HG03439 (cell line): ENCODE results near the gene KCNG4.

ENCODE experiments used
- ATAC-seq: cut with Tn5 transposase; IDR thresholded peaks from one replicate; pipeline ENCODE4 v1.9.1; 2021; ENCODE audit warnings: mild to moderate bottlenecking, moderate library complexity; ENCODE audit not compliant: unreplicated experiment

Gene KCNG4, protein sequence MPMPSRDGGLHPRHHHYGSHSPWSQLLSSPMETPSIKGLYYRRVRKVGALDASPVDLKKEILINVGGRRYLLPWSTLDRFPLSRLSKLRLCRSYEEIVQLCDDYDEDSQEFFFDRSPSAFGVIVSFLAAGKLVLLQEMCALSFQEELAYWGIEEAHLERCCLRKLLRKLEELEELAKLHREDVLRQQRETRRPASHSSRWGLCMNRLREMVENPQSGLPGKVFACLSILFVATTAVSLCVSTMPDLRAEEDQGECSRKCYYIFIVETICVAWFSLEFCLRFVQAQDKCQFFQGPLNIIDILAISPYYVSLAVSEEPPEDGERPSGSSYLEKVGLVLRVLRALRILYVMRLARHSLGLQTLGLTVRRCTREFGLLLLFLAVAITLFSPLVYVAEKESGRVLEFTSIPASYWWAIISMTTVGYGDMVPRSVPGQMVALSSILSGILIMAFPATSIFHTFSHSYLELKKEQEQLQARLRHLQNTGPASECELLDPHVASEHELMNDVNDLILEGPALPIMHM

DNA sequence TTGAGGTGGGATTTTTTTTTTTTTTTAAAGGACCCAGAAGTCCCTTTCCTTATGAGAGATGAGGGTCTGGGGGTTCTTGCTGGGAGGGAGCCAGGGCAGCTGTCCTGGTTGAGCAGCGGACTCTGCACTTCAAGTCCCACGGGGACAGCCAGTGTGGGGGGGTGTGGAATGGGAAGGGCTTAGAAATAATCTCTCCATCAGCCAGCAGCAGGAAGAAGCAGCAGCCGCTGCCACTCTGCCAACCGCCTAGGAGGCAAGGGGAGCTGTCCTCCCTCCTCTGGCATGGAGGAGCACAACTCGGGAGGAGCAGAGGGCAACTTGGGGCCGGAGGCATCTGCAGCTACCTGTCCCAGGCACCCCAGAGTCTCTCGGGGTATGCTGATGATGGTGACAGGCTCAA lies at the start of gene KCNG4:
Gene KCNG4 (minus strand): TSS at position 104 of the 400 bp plus-strand sequence. CDS start 2,527 bp downstream, outside the sequence.
- ATAC-seq = no peak

DNA sequence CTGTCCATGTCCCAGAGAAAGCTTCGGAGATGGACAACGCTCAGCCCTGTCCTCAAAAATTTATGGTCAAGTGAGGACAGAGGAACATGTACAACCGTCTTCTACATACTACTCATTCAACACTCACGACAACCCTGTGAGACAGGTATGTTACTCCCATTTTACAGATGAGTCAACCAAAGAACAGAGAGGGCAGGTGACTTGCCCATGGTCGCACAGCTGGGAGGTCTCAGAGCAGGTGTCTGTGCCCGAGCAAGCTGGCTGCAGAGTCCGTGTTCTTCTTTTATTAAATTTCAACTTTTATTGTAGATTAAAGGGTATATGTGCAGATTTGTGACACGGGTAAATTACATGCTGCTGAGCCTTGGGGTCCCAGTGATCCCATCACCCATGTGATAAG lies 49.1 kb upstream of the KCNG4 start:
- no peak for ATAC-seq

DNA sequence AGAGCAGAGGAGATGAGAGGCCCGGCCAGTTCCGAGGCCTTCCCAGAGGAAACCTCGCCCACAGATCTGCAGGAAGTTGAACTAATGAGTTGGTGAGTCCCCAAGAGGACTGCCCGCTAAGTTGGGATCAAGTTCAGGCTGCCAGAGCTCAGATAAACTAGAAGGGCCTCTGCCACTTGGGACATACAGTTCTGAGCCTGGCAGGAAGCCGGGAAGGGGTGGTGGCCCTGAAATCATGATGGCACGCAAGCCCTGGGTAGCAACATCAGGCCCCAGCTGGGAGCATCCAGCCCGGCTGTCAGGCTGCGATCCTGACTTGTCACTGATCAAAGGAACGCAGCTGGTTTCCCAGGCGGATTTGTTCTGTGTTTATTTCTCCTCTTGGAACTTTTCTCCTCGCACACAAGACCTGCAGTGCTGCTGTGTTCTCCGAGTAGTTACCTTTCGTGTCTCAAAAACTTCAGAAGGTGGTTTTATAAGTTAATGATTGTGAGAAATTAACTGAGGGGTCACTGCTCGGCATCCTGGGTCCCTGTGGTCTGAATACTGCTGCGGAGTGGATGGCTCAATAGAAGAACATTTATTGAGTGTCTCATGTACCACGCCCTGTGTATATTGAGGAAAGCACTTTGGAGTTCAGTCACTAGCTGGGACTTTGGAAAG lies 46.9 kb upstream of the KCNG4 start:
- ATAC-seq = no peak

DNA sequence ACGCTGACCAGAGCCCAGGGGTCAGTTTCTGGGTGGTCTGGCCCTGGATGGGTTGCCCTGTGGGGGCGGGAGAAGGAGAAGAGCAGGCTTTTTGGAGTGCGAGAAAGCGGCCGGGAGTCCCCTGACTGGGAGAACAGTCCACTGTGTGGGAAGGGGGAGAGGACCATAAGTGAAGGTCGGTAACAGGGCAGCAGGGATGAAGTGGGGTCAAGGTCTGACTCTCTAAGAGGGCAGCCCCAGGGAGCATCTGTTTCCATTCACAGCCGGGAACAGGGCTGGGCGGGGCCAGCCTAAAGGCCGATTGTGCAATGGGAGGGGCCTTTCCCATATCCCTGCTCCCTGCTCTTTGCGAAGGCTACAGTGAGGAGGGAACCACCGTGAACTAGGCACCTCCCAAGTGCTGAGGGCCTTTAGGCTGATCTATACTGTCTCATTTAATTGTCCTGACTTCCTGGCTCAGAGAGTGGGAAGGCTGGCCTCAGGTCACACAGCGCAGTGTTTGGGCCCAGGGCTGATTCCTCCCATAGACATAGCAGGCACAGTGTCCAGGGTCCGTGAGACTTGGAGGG lies 44.4 kb upstream of the KCNG4 start:
- no peak for ATAC-seq

DNA sequence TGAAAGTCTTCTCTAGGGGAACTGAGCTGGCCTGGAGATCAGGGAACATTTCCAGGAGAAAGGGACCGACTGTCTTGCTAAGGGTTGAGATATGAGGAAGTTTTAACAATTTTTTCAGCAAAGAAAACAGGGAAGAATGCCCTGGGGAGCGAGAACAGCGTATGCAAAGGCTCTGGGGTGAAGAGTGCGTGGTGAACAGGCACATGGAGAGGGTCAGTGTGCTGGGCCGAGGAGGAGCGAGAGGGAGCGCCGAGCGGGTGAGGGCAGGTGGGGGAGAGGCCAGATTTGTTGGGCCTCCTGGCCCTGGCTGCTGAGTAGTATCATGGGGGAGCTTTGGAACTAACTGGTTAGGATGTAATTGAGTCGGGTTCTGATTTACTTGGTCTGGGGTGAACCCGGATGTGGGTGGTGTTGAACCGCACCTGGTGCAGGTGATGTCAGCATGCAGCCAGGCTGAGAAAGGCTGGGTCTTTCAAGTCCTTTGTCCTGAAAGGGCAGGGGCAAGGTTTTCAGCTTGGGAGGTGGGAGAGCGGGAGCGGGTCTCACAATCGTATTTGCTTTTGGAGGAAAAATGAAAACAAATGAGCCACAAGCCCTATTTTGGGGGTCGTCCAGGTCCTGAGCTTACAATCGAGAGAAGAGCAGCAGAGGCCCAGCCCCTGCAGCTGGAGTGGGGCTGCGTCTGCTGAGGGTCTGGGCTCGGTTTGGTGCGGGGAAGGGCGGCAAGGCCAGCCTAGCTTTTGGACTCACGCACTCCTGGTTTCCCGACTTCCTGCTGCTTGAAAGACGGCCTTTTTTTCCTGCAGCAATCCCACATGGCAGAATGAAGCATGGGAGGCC lies 43.7 kb upstream of the KCNG4 start:
- ATAC-seq = no peak

DNA sequence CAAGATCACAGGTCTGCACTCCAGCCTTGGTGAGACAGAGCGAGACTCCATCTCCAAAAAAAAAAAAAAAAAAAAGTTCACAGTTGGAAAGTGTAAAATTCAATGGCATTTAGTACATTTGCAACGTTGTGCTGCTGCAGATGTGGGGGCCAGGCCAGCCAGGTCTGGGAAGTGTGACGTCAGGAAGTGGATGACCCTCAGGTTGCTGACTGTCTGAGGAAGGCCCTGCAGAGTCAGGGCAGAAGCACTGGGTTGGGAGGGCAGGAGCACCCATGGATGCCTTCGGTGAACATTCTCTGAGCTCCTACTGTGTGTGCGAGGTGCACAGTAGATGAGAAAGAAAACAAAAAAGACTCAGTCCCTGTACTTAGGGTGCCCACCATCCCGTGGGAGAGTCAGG lies 42.7 kb upstream of the KCNG4 start:
- ATAC-seq = no peak

DNA sequence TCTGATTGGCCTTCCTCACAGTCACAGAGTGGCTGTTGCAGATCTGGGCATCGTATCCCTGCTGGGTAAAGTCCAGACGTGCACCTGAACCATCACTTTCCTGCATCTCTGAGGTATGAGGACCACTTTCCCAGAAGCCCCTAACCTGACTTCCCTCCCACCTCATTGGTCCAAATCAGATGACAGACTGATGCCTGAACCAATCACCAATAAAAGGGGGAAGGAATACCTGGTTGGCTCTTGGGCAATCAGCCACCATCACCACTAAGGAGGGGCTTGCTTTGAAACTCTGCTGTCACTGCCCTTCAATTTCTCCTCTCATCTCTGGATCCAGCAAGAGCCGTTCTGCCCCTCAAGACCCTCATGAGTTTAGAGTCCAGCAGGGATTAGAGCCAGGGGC lies 41.3 kb upstream of the KCNG4 start:
- no peak for ATAC-seq

DNA sequence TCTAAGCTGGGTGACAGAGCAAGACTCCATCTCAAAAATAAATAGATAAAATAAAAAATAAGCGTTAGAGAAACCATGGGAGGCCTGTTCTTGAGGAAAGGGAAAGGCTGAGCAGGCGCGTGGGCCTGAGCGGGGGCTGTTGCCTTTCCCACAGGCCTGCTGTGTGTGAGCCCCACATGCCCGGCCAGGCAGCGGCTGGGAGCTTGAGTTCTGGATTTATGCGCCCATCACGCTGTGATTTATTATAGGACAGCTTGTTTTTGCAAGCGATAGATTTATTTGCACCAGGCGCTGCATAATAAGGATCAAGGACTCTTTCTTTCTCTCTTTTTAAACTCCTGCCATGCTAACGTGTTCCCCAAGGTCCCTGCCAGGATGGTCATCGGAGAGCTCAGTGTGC lies 40.1 kb upstream of the KCNG4 start:
- ATAC-seq = no peak

DNA sequence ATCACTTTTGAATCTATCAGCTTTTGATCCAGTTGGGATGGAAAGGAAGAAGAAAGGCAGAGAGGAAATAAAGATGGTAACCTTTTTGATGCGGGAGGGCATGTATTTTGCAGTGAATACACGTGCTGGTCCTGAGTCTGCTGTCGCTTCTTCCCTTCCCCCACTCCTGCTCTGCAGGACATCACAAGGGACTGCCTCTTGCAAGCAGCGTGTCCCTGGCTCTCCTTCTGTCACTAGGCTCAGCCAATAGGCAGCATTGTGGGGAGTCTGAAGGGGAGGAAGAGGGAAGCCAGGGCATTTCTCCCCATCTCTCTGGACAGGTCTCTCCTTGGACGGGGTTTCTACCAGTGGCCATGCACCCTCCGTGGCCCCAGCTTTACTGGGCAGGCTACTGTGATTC lies 39.2 kb upstream of the KCNG4 start:
- ATAC-seq = no peak

DNA sequence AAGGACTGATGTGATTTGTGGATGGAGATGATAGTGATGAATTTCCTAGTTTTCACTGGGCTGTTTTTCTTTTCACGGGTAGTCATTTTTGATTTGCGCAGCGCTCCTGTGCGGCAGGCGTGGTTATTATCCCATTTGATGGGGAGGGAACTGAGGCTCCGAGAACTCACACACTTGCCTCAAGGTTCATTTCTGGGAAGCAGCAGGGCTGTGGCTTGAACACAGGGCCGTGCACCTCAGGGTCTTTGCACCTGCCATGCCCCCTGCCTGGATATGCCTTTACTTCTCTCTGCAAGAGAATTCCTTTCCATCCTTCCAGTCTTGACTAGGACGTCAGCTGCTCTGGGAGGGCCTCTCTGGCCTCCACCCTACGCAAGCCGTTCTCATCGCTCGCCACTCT lies 38.5 kb upstream of the KCNG4 start:
- ATAC-seq = no peak

DNA sequence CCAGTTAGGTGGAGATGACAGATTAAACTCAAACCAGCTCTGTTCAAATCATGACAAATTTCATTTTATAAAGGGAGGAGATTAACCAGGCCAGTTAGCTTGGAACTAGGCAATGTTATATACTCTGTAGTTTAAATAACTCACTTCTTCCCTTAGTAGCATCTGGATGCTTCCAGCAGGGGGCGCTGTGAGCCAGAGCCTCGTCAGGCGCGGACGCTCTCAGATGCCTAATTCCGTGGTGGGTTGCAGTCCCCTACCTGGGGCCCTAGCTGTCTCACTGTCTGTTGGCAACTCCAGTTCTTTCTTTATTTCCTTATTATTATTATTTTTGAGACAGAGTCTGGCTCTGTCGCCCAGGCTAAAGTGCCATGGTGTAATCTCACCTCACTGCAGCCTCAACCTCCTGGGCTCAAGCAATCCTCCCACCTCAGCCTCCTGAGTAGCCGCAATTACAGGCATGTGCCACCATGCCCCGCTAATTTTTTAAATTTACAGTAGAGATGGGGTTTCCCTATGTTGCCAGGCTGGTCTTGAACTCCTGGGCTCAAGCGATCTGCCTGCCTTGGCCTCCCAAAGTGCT lies 37.5 kb upstream of the KCNG4 start:
- no peak for ATAC-seq

DNA sequence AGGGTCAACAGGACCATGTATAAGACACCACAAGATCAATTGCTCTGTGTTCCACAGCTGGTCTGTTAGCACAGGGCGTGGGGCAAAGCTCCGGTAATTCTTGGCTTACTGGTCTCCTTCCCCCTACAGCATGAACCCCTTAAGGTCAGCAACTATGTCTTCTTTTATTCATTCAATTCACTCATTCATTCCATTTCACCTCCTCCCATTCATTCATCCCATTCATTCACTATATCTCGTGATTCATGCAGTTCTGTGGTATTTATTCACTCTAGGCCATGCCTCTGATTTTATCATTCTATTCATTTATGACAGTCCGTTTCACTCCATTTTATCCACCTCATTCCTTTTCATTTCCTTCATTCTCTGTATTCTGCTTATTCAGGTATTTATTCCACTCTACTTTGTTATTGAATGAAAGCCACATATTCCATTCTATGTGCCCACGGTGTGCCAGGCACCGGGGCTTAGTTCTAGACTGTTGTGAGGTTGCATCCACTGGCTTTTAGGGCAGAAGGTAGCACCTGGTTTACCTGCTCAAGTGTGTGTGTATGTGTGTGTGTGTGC lies 35.9 kb upstream of the KCNG4 start:
- ATAC-seq = no peak

DNA sequence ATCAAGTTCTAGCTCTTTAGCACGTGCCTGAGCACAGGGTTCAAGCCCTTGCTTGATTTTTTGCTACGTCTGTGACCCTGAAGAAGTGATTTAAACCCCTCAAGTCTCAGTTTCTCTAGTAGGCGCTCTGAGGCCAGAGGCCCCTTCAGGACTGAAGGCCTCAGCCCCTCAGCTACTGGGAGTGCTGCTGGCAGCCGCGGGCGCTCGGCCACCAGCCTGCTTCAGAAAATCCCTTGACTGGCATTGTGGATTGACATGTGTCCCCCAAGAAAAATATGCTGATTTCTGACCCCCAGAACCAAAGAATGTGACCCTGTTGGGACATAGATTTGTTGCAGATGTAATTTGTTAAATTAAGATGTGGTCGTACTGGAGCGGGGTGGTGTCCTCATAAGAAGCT lies 34.7 kb upstream of the KCNG4 start:
- ATAC-seq = no peak

DNA sequence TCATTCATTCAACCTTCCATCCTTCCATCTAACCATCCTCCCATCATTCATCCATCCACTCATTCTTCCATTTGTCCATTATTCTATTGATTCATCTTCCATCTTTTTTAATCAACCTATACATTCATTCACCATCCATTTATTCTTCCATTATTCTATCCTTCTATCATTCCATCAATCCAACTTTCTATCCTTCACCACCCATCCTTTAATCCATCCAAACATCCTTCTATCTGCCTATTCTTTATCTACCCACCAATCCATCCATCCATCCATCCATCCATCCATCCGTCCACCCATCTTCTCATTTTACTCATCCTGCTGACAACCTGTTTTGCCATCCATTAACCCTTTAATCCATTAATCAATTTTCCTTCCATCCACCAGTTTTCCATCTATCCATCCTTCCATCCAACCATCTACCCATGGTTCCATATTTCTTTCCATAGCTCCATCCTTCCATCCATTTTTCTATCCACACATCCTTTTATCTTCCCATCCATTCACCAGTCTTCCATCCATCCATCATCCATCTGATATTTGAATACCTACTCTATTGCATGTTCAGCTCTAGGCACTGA lies 33.0 kb upstream of the KCNG4 start:
- ATAC-seq = no peak

DNA sequence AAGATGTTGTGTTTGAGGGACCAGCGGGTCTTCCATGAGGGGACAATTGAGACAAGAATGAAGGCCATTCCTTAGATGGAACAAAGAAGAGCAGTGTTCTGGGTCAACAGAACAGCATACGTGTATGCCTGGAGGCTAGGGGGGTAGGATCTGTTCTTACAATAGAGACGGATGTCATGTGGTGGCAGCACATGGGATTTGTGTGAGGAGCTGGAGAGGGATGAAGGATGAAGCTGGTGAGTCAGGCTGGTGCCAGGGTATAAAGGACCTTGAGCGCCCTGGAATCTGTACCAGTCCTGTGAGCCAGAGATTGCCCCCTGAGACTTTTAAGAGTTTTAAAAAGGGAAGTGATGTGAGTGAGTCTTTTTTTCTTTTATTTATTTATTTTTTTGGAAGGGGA lies 32.1 kb upstream of the KCNG4 start:
- ATAC-seq = no peak

DNA sequence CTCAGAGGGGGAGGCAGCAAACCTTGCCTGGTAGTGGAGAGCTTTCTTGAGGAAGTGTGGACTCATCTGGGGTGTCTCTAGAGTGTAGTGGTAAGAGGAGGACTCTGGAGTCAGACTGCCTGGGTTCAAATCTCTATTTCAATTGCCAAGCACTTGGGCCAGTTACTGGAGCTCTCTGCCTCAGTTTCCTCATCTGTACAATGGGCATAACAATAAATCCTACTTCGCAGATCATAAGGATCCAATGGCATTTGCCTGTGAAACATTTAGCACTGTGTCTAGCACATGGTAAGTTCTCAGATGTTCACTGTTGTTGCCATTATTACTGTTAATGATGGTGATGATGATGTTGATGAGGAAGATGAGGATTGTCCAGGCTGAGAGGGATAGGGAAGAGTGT lies 31.2 kb upstream of the KCNG4 start:
- no peak for ATAC-seq

DNA sequence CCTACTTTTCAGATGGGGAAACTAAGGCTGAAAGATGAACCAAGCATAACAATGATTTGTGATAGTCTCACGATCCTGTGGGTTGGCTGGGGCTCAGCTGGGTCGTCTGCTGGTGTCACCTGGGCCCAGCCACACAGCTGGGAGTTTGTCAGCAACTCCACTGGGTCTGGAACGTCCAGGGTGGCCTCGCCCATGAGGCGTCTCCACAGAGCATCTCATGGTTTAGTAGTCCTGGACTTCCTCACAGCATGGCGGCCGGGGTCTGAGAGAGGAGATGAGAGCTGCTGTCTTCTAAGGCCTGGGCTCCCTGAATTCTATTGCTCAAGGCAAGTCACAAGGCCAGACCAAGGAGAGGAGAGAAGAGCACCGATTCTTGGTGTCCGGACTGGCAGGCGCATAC lies 30.7 kb upstream of the KCNG4 start:
- no peak for ATAC-seq

DNA sequence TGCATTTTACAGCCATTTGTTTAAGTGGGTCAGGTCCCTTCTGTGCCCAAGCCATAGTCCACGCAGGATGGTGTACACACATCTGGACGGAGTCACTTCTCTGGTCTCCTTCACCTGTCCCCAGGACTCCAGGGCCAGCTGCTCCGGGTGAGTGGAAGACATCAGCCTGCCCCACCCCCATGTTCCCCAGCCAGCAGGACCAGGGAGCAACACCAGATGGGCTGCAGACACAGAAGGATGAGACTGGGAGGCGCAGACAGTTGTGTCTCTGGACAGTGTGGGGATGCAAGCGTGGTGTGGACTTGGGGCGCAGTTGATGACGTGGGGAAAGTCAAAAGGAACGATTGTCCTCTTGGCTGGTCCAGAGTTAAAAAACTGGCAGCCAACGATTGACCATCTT lies 30.3 kb upstream of the KCNG4 start:
- no peak for ATAC-seq

DNA sequence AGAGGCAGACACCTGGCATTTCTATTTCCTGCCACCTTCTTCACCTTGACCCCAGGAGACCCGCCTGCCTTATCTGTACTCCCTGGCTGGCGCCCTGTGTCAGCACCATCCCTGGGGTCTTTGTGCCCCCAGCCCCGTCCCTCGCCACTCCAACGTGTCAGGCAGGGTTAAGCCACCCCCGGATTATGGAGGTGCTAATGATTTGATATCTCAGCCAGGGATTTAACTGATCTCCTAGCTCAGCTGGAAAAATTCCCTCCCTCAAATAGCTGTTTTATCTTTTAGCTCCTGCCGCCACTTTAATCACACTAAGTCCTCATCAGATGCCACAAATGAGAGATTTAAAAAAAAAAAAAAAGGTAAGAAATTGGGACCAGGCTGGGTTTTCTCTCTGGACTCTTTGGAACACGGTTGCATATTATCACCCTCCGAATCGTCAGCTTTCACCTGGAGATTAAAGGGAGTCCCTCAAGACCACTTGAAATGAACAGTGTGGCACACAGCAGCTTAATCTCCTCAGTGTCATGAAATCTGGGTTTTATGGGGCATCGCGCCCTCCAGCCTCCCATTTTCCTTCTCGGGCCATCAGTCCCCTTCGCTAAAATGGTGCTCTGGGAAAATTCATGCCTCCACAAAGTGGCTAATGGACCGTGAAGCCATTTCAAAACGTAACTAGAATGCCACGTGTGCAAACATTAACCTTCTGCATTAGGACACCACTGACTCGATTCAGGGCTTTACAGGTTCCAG lies 28.7 kb upstream of the KCNG4 start:
- ATAC-seq = no peak
